NCI-H82 treated with DMSO at 0.1 percent for 48 hours (cell line): ENCODE data around the gene RNPEPL1.

ENCODE experiments used
- DNase-seq: peaks from one replicate; lab custom pipeline; 2025; ENCODE audit not compliant: unreplicated experiment; lab: John Stamatoyannopoulos, UW

Gene RNPEPL1

DNA sequence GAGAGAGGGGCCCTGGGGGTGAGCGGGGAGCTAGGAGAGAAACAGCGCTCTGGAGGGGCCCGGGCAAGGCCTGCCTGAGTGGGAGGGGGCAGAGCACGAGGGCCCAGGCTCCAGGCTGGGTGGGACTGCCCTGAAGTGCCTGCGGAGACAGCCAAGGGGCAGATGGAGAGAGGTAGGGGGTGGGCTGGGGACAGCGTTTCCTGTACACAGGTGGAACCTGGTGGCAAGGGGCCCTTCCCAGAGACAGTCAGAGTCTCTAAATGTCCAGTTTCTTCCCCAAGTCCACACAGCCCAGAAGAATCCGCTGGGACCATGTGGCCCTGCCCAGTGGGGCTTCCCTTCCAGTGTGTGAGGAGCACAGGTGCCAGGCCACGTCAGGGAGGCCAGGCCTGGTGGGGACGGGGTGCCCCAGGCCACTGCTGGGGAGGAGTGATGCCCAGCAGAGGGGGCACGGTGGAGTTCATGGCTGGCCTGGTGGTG, 55.3 kb downstream of the RNPEPL1 start:
- DNase-seq = no peak

GRCh38 chr2:240624011-240624949, 56.0 kb downstream of the RNPEPL1 start:
- DNase-seq = no peak

DNA sequence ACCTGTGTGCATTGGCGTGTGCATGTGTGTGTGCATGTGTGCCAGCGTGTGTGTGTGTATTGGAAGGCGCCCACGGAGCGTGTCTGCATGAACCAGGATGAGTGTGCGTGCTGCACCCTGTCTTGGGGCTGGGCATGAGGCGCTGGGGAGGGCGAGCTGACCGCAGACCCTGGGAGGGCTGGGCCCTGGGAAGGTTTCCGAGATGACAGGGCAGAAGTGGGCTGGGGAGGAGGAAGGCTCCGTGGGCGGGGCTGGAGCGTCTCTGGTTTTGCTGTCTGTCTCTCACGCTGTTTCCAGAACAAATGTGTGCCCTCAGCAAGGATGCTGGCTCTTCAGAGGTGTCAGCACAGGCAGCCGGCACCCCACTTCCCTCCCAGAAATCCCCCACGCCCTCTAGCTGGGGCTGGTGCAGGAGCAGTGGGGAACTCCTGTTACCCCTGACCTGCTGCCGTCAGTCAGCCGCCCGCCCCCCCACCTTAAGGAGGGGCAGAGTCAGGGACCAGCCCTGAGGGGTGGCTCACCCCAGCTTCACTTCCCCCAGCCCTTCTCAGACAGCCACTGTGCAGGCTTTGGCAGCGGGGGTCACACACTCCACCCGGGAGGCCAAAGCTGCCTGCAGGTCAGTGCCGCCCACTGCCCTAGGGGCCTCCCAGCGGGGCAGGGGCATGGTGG, 56.8 kb downstream of the RNPEPL1 start, which contains the start of gene GPR35:
GPR35 (plus strand) TSS at position 531 of the 672 bp plus-strand sequence. CDS start 4,473 bp downstream, outside the sequence.
- no peak for DNase-seq

- no peak for DNase-seq
These were observed 58.4 kb downstream of the RNPEPL1 start for GRCh38 chr2:240626531-240627300.

DNA sequence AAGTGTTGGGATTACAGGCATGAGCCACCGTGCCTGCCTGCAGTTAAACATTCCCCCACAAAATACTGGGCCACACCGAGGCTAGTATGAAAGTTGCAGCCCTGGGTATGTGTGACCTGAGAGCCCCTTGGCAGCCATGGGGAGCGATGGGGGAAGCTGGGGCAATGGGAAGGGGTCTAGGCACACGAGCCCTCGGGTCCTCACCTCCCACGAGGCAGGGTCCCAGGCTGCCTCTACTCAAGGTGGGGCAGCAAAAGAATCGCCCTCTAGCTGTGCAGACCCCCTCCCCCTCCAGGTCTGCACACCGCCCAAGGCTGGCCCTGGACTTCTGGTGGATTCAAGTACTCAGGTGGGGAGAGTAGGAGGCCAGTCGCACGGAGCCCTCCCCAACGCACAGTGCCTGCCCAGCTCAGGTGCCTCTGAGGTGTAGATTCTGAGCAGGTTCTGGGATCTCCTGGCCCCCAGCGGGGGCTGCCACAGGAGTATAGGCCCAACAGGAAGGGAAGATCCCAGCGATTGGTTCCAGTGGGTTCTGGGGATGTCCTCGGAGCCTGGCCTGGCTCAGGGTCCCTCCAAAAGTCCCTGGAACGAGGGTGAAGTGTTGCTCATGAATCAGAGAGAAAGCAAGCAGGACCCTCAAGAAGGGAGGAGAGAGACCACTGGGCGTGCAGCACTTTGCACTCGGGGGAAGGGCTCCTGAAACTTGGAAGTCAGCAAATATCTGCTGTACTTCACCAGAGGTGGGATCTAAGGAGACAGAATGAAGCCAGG, 59.6 kb downstream of the RNPEPL1 start:
- no peak for DNase-seq

- DNase-seq = no peak
These were observed 60.2 kb downstream of the RNPEPL1 start for GRCh38 chr2:240628507-240628807.

DNA sequence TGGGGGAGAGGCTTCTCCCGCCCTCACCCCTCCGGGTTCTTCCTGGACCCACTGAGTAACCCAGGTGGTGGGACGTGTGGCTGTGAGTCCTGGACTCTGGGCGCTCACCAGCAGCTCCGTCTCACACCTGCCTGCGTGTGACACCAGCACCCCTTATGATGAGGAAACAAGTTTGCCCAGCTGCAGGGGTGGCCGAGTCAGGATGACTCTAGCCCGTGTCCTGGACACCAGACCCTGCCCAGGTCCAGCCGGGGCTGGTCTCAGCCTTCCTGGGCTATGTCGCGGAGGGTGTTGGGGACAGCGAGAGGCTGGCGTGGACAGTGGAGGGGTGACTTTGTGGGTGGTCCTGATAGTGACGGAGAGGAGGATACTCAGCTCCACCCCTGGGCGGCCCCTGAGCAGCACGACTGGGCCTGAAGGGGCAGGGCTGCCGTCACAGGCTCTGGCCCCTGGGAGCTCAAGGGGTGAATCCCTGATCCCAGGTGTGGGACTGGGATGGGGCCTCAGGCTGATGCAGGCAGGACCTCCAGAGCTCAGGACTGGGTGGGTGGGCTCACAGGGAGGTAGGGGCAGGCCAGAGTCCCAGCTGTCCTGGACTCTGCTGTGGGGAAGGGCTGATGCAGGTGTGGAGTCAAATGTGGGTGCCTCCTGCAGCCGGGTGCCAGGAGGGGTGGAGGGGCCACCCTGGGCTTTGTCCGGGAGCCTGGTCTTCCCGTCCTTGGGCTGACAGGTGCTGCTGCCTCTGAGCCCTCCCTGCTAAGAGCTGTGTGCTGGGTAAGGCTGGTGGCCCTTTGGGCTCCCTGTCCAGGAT, 60.7 kb downstream of the RNPEPL1 start:
- DNase-seq = no peak

DNA sequence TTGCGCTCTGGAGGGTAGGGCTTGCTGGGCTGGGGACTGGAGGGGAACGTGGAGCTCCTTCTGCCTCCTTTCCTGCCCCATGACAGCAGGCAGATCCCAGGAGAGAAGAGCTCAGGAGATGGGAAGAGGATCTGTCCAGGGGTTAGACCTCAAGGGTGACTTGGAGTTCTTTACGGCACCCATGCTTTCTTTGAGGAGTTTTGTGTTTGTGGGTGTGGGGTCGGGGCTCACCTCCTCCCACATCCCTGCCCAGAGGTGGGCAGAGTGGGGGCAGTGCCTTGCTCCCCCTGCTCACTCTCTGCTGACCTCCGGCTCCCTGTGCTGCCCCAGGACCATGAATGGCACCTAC, 61.3 kb downstream of the RNPEPL1 start:
- no peak for DNase-seq

DNA sequence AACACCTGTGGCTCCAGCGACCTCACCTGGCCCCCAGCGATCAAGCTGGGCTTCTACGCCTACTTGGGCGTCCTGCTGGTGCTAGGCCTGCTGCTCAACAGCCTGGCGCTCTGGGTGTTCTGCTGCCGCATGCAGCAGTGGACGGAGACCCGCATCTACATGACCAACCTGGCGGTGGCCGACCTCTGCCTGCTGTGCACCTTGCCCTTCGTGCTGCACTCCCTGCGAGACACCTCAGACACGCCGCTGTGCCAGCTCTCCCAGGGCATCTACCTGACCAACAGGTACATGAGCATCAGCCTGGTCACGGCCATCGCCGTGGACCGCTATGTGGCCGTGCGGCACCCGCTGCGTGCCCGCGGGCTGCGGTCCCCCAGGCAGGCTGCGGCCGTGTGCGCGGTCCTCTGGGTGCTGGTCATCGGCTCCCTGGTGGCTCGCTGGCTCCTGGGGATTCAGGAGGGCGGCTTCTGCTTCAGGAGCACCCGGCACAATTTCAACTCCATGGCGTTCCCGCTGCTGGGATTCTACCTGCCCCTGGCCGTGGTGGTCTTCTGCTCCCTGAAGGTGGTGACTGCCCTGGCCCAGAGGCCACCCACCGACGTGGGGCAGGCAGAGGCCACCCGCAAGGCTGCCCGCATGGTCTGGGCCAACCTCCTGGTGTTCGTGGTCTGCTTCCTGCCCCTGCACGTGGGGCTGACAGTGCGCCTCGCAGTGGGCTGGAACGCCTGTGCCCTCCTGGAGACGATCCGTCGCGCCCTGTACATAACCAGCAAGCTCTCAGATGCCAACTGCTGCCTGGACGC, 61.9 kb downstream of the RNPEPL1 start:
- DNase-seq = no peak
